Measurements from ENCODE around the gene ATF5.
"Not testable (repeated sequence)": the region's sequence is repeated elsewhere in the genome, so short reads cannot be mapped to it uniquely, and the experiment has no call there.

Gene ATF5

GRCh38 chr19:49949742-49950589, 21.0 kb downstream of the ATF5 start:
- no peak for DNase-seq (ENCODE audit: low read depth)

- no peak for DNase-seq (ENCODE audit: low read depth)
These were observed 21.6 kb downstream of the ATF5 start for GRCh38 chr19:49950590-49950948.

DNA sequence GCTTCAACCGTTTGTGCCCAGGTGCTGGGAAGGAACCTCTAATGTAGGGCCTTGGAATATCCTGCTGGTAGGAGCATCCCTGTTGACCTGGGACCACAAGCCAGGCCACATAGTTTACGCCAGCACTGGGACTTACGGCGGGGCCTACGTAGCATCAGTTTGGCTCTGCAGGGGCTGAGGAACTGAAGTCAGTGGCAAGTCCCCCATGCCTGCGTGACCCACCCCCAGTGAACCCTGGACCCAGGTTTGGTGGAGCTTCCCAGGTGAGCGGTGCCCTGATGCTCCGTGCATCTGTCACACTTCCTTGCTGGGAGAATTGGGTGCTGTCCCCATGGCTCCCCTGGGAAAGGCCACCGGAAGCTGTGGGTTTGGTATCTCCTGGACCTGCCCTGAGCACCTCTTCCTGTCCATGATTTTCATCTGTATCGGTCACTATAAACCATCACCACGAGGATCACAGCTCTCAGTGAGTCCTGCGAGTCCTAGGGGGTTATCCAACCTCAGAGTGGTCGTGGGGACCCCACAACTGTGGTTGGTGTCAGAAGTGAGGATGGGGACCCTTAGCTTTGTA, 22.0 kb downstream of the ATF5 start:
- no peak for DNase-seq (ENCODE audit: low read depth)

- DNase-seq (ENCODE audit: low read depth), result no peak
These were observed 22.9 kb downstream of the ATF5 start for GRCh38 chr19:49951806-49952478.

DNA sequence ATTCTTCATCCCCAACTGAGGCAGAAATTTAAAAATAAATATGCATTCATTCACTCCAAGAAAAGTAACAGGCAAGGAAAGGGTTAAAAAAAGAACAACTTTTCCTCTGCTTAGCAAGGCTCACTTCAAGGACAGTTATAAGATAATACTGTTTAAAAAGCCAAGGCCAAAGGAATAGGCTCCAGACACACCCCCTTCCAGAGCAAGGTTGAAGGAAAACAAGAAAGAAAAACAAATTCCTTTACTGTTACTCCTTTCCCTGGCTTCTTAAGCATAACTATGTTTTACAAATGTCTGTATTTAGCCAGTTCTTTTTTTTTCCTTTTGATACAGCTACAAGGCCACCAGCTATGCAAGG, 23.5 kb downstream of the ATF5 start:
- DNase-seq (ENCODE audit: low read depth), result no peak

- DNase-seq (ENCODE audit: low read depth), result no peak
These were observed 23.9 kb downstream of the ATF5 start for GRCh38 chr19:49952906-49953305.

DNA sequence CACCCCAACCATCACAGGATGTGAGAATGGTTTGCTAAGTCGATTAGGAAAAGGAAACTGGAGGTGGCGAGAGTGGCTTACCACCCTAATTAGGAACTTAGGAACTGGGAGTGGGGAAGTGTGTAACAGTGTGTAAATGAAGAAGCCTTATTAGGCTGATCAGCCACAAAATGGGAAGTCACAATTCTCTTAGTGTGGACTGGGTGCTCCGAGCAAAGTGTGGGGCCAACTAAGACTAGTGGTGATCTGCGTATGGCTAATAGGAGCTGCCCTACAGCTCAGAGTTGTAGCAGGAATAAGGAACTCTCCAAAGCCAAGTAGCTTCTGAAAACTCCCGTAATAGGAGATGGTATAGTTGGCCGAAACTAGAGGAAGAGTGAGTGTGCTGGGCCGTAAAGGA, 24.4 kb downstream of the ATF5 start:
- no peak for DNase-seq (ENCODE audit: low read depth)

- no peak for DNase-seq (ENCODE audit: low read depth)
These were observed 25.3 kb downstream of the ATF5 start for GRCh38 chr19:49954092-49954829.

- DNase-seq (ENCODE audit: low read depth), result no peak
These were observed 25.9 kb downstream of the ATF5 start for GRCh38 chr19:49954933-49955332.

GRCh38 chr19:49956115-49956495, 27.1 kb downstream of the ATF5 start:
- DNase-seq (ENCODE audit: low read depth), result no peak

GRCh38 chr19:49957262-49957915, 28.4 kb downstream of the ATF5 start:
- no peak for DNase-seq (ENCODE audit: low read depth)

DNA sequence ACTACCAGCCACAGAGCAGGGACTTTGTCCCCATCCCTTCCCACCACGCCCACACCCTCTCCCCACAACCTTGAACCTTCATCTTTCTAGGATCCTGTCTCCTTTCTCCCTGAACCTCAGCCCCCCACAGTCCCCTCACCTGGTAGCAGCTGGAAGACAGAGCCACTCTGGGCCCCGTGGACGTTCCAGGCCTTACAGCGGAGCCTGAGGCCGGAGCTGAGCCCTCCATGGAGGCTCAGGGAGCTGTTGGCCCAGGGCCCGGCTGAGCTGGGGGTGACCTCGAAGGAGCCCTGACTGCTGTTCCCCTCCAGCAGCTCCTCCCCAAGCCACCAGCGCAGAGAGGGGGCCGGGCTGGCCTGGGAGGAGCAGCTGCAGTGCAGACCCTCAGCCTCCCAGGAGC, 29.1 kb downstream of the ATF5 start:
- not testable (repeated sequence) for DNase-seq (ENCODE audit: low read depth)

DNA sequence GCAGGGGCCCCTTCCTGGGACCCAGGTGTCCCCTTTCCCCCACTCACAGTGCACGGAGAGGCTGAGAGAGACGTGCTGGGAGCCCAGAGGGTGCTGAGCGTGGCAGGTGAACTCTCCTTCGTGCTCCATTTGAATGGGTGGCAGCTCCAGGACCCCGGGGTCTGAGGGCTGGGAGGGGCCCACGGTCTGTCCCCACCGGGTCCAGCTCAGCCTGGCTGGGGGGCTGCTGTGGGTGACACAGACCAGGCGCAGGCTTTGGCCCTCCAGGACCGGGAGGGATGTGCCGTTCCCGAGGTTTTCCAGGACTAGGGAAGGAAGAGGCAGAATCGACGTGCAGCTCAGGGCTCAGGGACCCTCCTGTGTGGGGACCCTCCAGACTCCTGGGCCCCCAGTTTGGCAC, 29.6 kb downstream of the ATF5 start:
- not testable (repeated sequence) for DNase-seq (ENCODE audit: low read depth)

- DNase-seq (ENCODE audit: low read depth), result not testable (repeated sequence)
These were observed 30.9 kb downstream of the ATF5 start for GRCh38 chr19:49959892-49960291.

GRCh38 chr19:49960980-49961379, 32.0 kb downstream of the ATF5 start, which contains the start of gene SIGLEC11:
Gene SIGLEC11 (minus strand): TSS chr19:49961172. CDS start chr19:49961081, 91 bp downstream.
- not testable (repeated sequence) for DNase-seq (ENCODE audit: low read depth)

DNA sequence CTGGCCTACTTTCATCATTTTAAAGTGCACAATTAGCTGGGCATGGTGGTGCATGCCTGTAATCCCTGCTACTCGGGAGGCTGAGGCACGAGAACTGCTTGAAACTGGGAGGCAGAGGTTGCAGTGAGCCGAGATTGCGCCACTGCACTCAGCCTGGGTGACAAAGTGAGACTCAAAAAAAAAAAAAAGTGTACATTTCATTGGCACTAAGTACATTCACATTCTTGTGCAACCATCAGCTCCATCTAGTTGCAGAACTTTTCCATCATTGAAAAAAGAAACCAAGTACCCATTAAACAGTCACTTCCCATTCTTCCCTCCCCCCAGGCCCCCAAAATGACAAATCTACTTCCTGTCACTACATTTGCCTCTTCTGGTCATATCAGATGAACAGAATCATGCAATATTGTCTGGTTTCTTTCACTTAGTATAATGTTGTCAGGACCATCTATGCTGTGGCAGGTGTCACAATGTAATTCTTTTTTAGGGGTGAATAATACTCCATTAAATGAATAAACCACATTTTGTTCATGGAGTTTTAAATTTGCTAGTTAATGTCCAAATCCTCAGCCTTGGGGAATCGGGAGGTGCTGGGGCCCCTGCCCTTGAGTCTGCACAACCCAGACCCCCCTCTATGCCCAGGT, 39.4 kb downstream of the ATF5 start:
- DNase-seq (ENCODE audit: low read depth), result no peak

DNA sequence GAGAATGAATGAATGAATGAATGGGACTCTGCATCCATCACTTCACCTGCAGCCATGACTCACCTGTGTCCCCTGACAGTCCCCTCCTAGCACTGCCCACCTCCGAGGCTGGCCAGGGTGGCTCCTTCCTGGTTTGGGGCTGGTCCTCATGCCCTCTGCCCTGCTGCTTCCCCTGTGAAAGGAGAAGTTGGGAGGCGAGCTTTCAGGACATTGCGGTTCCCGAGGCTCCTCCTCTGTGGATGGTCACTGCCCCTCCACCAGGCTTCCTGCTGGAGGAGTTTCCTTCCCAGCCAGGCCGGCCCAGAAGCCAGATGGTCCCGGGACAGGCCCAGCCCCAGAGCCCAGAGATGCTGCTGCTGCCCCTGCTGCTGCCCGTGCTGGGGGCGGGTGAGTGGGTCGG, 40.4 kb downstream of the ATF5 start:
- DNase-seq (ENCODE audit: low read depth), result not testable (repeated sequence)

DNA sequence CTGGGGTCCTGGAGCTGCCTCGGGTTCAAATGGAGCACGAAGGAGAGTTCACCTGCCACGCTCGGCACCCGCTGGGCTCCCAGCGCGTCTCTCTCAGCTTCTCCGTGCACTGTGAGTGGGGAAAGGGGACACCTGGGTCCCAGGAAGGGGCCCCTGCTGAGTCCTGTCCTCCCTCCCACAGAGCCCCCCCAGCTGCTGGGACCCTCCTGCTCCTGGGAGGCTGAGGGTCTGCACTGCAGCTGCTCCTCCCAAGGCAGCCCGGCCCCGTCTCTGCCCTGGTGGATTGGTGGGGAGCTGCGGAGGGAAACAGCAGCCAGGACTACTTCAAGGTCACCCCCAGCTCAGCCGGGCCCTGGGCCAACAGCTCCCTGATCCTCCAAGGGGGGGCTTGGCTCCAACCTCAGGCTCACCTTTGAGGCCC, 43.0 kb downstream of the ATF5 start:
- DNase-seq (ENCODE audit: low read depth), result no peak

DNA sequence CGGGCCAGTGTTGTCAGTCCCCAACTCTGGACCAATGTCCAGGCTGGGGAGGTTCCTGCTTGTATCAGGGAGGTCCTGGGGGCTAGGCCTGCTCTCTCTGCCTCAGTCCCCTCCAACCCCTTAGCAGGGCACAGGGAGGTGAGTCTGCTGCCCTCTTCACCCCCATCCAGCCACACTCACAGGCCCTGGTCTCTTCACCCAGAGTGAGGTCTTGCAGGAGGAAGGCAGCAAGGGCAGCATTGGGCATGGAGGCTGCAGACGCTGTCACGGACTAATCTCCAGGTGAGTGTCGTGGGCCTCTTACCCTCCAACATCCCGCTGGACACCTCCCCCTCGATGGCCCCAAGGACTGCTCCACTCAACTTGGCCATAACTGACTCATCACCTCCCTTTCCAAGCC, 43.8 kb downstream of the ATF5 start:
- no peak for DNase-seq (ENCODE audit: low read depth)

- no peak for DNase-seq (ENCODE audit: low read depth)
These were observed 45.0 kb downstream of the ATF5 start for GRCh38 chr19:49973987-49974386.

- DNase-seq (ENCODE audit: low read depth), result no peak
These were observed 46.0 kb downstream of the ATF5 start for GRCh38 chr19:49975051-49975450.

Measured in T-helper 22 cell (primary cell).